Stimulated activated CD4-positive, alpha-beta T cell treated with anti-CD3 and anti-CD28 coated beads, Interleukin-4, amount 100 ng/mL, for 4 hours (primary cell): Measurements from ENCODE around the gene S100A6.
A peak's percentile ranks its signal among the peaks of the same experiment; 100 is the strongest.
"Not testable (repeated sequence)": the region's sequence is repeated elsewhere in the genome, so short reads cannot be mapped to it uniquely, and the experiment has no call there.

Experiments used
- DNase-seq, 2 experiments: peaks; one replicate each; pipeline ENCODE4 v3.0.0-alpha.2; 2020

Gene S100A6

DNA sequence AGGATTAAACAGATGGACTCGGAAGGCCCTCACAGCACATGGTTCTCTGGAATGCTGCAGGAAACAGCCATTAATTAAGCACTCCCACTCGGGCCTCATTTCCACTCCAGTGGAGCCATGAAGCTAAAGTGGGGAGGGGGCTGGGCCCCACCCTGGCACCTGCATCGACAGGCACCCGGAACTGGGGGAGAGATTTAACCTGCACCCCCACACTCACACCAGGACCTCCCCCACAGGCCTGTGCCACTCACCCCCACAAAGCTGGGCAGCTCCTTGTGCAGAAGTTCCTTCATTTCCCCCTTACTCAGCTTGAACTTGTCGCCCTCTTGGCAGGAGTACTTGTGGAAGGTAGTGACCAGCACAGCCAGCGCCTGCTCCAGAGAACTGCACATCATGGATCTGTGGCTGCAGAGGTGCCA, 27.7 kb upstream of the S100A6 start:
- DNase-seq, result no peak

DNA sequence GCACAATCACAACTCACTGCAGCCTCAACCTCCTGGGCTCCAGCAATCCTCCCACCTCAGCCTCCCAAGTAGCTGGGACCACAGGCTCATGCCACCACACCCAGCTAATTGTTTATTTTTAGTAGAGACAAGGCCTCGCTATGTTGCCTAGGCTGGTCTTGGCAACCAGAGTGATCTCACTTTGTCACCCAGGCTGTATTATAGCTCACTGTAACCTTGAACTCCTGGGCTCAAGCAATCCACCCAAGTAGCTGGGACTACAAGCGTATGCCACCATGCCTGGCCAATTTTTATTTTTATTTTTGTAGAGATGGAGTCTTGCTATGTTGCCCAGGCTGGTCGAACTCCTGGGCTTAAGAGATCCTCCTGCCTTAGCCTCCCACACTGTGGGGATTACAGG, 26.2 kb upstream of the S100A6 start:
- DNase-seq, result not testable (repeated sequence)

DNA sequence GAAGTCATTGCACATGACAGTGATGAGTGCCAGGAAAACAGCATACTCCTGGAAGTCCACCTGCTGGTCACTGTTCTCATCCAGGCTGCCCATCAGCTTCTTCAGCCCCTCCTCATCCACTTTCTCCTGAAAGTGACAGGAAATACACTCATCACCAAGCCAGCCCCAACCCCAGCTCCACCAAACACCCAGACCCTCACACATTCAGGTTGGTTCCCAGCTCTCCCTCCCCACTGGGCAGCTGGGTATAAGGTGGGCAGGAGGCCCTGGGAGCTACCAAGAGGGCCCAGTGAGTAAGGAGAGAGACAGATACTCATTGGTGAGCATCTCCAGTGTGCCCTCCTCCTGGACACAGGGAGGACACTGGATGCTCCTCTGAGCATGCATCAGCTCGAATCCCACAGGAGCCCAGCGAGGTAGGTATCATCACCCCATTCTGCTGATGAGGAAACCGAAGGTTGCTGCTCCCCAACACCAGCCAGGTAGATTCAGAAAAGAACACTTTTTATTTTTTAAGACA, 25.7 kb upstream of the S100A6 start:
- DNase-seq, result no peak

DNA sequence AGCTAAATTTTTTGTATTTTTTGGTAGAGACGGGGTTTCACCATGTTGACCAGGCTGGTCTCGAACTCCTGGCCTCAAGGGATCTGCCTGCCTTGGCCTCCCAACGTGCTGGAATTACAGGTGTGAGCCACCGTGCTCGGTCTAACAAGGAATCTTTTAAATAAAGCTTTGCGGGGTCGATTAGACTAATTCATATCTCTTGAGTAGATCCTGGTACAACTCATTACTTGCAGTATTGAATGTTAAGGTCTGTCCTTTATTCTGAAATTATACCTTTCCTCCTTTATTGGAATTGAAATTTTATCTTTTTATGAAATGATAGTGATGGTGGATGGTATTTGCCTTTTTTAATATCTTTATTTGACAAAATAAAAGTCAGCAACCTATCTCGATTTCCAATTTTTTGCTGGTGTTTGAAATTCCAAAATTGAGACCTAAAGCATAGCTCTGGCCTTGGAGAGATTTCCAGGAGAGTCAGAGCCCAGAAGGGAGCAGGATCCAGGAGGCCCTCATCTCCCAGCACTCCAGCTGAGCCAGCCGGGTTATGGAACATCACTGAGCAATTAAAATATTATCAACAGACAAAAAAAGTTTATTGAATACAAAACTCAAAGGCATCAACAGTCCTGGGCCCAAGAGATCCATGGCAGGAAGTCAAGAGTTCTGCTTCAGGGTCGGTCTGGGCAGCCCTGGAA, 25.1 kb upstream of the S100A6 start:
- DNase-seq, result no peak

DNA sequence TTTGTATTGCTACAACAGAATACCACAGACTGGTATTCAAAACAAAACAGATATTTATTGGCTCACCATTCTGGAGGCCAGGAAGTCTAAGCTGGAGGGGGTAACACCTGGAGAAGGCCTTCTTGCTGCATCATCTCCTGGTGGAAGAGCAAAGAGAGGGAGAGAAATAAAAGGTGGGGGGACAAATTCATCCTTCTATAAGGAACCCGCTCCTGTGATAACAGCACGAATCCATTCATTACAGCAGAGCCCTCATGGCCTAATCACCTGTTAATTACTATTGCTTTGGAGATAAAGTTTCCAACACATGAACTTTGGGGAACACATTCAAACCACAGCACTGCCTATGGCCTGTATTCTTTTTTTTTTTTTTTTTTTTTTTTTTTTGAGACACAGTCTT, 24.4 kb upstream of the S100A6 start:
- no peak for DNase-seq

DNA sequence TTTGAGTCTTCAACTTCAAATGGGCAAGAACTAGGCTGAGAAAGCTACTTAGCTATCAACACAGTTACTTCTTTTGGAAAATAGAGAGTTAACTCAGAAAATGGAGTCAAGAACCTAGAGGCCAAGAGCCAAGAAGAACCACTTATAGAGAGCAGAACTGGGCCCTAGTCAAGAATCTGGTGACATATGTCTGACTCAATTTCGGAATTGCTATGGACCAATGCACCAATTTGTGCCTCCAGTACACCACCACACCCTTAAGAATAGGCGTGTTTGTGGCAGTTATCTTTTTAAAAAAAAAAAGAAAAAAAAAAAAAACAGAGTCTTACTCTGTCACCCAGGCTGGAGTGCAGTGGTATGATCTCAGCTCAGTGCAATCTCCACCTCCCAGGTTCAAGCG, 22.1 kb upstream of the S100A6 start:
- DNase-seq, result no peak

DNA sequence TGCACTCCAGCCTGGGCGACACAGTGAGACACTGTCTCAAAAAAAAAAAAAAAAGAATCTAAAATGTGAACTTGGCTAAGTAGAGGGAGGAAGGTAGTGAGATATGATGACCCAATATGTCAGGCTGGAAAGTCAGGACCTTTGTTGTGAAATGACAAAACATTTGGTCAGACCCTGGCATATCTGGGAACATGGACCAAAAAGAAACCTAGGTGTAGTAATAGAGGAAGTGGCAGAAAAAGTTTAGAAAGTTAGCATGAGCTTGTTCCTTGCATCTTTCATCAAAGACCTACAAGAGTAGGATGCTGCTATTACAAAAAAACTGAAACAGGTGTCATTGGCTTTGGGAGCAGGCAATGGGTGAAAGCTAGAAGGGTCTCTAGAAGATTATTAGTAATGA, 20.6 kb upstream of the S100A6 start:
- DNase-seq, result no peak

DNA sequence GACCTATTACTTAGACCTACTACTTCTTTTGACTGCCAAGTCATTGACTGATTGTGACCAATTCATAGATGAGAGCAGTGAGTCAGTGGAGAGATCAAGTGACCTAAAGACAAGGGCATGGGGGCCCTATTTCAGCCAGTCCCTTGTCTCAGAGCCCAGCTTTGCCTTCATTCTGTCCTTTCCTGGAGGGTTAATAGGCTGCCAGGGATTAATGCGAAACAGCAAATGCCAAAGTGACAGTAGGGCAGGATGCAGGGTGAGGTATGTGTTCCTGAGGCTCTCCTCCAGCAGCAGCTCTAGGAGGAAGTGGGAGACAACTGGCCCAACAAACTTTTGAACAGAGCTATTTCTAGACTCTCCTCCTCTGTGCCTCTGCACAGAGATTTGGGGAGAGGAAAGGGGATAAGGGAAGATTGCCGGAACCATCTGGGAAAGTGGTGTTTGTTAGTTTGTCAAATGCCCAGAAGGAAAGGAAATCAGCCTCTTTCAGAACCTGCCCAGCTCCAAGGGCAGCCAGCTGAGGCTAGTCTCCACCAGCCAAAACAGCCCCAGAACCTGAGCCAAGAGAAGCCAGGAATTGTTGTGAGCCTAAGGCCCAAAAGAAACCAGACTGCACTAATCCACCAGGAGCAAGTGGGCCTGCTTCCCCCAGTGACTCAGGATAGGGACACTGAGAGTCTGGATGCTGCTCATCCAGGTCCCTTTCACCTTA, 18.2 kb upstream of the S100A6 start:
- DNase-seq, result no peak

DNA sequence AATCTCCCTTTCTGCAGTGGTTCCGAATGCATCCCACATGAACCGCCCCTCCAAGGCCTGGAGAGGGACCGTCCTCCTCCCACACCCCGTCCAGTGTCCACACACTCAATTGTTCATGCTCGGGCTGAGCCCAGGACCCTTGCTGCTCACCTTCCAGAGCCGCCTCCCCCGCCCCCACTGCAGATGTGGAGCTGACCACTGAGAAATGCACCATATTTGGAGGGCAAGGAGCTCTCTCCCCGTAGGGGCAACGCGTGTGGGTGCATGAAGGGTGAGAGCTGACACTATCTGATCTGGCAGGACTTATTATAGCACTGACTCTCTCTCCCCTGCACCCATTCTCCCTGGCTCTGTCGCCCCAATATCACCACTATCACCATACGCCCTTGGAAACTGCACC, 17.3 kb upstream of the S100A6 start:
- no peak for DNase-seq

DNA sequence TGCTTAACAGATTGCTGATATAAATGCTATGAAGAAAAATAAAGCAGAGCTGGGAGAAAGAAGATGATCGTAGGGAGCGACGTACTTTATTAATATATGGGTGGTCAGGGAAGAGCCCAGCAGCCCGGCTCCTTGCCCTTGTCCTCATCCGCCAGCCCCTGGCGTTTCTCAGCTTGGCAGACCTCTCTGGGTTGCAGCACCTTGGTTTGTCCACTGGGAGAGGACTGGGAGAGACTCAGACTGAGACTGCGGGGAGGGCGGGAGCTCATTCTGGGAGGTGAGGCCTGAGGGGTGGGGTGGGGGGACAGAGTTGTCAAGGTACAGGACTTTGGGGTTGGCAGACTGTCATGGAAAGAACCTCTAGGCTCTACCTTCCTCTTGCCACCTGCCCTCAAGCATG, 16.5 kb upstream of the S100A6 start:
- no peak for DNase-seq

DNA sequence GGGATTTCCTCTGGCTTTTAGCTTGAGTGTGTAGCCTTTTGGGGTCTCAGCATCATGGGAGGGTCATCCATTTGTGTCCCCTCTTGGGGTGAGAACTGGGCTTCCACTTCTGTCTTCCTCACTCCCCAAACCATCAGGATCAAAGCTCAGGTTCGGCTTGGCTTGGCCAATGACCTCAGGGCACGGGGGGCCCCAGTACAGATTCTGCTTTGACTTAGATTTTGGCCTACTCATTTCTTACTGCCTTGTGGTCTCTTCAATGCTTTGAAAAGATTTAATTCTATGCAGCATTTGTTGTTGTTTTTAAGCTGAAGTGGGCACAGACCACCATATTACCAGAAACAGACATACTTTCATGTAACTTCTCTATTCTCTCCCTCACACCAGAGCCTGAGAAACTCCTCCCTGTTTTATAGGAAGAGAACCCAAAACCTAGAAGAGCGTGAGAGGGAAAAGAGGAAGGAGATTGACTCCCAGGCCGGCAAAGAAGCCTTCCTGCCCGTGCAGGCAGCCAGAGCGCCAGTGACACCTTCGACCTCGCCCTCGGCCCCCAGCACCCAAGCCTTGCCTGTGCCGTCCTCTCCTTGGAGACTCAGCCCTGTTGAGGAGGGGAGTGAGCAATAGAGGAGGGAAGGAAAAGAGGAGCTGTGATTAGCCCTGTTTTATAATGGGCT, 15.2 kb upstream of the S100A6 start:
- no peak for DNase-seq

DNA sequence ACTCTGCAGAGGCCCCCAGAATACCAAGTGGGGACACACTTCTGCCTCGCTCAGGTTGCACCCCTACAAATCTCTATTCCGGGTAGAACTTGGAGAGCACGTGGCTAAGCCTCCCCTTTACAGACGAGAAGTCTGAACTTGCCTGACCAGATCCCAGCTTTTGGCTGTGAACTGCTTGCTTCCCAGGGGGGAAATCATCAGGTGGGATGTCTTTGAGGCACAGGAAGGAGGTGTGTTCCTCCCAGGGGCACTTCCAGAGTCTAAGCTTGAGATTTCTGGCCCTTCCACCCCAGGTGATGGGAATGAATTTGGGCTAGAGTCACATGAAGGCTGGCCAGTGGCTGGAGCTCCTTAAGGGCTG, 14.6 kb upstream of the S100A6 start:
- DNase-seq, result no peak

DNA sequence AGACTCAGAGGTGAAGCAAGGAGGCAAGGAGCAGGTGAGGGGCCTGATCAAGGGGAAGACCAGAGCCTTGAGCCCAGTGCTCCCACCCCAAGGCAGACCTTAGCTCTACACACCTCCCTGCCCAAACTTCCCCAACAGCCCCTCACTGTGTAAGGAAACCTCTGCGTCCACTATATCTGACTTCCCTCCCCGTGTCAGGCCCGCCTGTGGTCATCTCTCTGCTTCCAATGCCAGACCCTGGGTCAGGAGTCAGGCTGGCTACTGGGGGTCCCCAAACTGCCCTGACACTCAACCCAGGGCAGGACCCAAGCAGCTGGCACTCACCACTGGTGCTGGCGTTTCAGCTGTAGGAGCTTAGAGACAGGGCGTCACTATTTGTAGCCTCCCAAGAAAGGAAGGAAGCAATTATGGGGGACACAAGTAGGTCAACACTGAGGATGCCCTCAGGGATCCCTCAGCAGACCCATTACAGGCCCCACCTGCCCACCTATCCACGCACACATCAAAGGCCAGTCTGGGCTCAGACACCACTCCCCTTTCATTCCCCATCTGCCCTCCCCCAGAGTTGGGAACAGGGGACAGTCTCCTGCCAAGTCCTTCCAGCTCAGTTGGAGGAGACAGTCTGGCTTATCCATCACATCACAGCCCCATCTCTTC, 14.1 kb upstream of the S100A6 start:
- no peak for DNase-seq

DNA sequence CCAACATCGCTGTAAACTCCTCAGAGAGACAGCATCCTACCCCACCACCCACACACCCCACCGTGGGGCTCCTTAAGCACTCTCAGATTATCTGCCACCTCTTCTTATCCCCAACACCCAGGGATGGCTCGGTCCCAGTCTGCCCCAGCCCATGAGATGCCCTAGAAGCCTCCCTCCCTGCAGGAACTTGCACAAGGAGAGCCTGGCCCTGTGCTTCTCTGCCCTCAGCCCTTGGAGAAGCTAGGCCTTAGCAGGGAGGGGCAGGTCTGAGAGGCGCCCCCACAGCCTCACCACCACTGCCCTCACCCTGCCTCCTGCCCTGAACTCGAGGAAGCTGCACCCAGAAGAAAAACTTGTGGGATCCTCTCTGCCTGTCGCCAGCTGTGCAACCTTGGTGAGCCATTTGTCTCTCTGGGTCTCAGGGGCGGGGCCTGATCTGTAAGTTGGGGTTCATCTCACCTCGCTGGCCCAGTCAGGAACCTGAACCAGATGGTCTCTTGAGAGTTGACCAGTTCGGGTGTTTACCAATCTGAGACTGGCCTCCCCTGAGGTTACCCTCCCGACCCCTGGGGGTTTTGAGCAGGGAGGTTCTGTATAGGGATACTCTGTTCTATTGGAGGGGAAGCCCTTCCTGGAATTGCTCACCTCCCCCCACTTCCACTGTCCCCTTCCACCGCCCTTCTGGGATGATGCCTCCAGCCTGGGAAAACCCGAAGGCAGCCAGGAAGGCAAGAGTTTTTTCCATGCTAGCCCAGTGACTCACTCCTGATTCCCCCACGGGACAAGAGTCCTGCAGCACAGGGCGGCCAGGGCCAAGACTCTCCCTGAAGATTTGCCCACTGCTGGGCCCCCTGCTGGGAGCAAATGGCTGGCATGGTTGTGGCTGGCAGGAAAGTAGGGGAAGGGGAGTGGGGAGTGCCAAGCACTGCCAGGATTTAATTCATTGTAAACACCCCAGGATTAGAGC, 13.2 kb upstream of the S100A6 start, which contains the start of gene S100A3:
S100A3 (minus strand) TSS at position 537 of the 967 bp plus-strand sequence. CDS start 773 bp downstream, outside the sequence.
- no peak for DNase-seq

DNA sequence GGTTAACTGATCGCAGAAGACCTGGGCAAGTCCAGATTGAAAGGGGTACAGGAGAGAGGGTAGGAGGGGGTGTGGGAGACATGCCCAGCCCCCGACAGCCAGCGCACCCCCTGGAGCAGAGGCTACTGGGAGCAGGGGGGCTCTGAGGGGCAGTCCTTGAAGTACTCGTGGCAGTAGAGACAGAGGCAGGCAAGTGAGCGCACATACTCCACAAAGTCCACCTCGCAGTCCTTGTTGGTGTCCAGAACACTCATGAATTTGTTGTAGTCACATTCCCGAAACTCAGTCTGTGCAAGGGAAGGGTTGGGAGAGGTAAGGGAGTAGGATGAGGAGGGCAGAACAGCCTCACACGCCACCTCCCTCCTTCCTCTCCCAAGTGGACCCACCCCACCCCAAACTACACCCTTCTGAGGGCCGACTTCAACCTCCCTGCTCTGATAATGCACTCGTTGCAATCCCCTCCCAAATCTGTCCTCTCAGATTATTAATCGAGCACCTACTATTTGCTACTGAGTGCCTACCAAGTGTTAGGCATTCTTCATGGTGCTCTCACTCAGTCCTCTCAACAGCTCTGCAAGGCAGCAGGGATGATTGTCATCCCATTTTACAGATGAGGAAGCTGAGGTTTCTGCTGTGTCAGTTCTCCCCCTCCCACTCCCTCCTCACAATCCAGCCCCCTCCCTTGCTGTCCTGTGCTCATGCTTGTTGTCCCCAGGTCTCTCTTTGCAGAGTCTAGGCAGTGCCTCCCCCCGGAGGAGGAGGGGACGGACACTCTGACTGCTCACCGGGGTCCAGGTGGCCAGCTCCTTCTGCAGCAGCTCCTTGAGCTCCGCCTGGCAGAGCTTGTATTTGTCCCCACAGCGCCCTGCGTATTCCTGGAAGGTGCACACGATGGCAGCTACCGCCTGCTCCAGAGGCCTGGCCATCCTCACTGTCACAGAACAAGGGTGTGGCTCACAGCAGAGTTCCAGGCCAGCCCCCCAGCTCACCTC, 12.1 kb upstream of the S100A6 start:
- DNase-seq, result no peak

DNA sequence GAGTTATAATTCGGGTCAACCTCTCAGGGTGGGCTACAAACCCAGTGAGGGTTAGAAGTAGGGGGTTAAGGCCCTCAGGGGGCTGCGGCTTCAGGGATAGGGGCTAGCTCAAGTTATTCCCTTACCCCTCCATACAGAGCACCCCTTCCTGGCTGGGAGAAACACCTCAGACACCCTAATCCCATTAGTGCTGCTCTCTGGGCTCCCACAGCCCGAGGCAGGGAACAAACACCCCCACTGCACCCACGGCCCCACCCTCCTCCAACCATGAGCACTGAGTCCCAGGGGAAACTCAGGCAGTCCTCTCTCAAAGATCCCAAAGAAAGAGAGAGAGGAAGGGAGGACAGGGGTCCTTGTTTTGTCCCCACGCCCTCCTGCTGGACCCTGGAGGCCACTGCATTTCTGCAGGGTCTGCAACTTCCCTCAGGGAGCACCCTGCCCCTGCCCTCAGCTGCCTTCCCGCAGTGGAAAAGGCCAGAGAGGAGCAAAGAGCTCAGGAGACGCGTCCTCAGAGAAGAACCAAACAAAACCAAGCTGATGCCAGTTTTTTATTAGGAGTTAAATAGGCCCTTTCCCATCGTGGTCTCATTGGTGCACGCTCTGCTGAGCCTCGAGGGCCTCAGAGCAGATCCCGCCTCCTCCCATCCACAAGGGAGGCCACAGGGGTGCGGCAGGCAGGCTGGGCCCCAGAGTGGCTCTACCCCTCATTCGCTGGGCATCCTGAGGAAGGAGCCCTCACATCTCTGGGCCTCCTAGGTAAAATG, 11.2 kb upstream of the S100A6 start:
- DNase-seq, result no peak

DNA sequence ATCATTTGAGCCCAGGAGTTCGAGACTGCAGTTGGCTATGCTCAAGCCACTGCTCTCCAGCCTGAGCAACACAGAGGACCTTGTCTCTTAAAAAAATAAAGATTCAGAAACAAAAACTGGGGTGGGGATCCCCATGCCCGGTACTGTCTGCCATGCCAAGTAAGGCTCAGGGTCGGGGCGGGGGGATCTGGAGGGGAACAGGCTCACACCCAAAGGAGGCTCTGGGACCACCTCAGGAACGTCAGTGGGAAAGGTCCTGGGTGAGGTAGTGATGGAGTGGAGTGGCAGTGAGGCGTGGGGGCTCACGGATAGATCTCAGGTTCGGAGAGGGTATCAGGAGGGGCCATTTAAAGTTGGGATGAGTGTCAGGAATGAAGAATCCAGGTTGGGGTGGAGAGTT, 10.6 kb upstream of the S100A6 start:
- DNase-seq, result no peak

DNA sequence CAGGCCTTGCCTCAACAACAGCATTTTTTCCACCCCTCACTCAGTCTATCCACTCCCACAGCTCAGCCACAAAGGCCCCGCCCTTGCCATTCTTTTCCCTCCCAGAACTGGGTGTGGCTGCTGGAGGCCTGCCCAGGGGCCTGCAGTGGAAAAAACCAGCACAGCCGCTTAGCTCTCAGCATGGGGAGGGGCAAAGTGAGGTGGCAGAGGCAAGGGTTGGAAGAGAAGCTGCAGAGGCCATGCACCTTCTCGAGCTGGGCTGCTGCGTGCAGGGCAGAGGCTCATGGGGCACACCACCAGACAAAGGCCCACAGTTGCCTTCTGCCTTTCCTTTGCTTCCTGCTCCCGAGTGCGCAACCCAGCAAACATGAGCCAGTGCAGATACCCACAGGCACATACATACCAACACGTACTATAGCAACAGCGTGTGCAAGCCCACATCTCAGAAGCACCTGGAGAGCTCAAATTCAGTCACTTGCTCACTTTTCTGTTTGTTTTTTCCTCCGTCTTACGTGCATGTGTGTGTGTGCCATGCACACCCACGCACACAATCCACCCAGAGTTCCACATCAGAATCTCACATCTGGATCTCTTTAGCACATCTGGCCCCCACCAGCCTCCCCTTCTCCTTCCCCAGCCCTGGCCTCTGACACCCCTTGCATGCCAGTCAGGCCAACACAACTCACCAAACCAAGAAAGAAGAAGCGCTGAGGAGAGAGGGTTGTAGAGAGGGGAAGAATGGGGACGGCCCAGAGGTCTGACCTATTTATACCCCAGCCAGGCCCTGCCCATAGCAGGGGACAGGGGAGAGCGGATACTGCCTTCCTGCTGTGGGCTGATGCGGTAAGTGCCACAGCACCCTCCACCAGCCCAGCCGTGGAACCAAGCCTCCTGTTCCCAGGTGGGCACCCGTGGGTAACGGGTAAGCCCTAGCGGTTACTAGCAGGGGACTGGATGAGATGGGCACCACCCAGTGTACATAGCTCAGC, 9.6 kb upstream of the S100A6 start, which contains the start of gene S100A4:
S100A4 (minus strand) TSS at position 740 of the 989 bp plus-strand sequence. CDS start 1,012 bp downstream, outside the sequence.
- peak; percentile 85 to 94 for DNase-seq
